MG63 (cell line): ENCODE data around the gene CLEC16A. TPM values are rescaled to one million over a fixed set of nuclear protein-coding genes. Genes with fewer than 3 reads are reported as not detected.

Experiments
- DNase-seq: peaks from one replicate; pipeline ENCODE4 v3.0.0-alpha.2; 2020
- H3K27me3 ChIP-seq: fragments of 250-450 bp; sonication (Bioruptor Pico); 2 replicates; pipeline ENCODE4 v1.5.1; 2020; ENCODE audit warnings: mild to moderate bottlenecking, moderate library complexity
- H3K36me3 ChIP-seq: fragments of 250-450 bp; sonication (Bioruptor Pico); 2 replicates; pipeline ENCODE4 v1.5.1; 2020; ENCODE audit warnings: mild to moderate bottlenecking, moderate library complexity
- H3K4me3 ChIP-seq: fragments of 250-450 bp; sonication (Bioruptor Pico); 2 replicates; pipeline ENCODE4 v1.5.1; 2020; ENCODE audit warnings: mild to moderate bottlenecking, moderate library complexity
- H3K9me3 ChIP-seq: fragments of 250-450 bp; sonication (Bioruptor Pico); 2 replicates; pipeline ENCODE4 v1.5.1; 2020; ENCODE audit warnings: mild to moderate bottlenecking, moderate library complexity
- total RNA-seq: library from RNA; depleted of rRNA; stranded (reverse); fragments of >200 nt; shearing (Covaris generic); gene quantifications from 2 replicates; pipeline ENCODE4 v1.2.3, GENCODE V29; 2014; ENCODE audit warnings: low replicate concordance

The CLEC16A gene
- total RNA-seq, 1 experiment from 2014 or later: 11.5 TPM

- peaks cover 8% of the 10 kb centered on the region for H3K9me3 ChIP-seq
- no peaks in the 10 kb centered on the region for H3K27me3 ChIP-seq
- H3K4me3 ChIP-seq: no peak overlapping the region
- H3K36me3 ChIP-seq: no peaks in the 10 kb centered on the region; the same call in 1 of the 2 replicates
- DNase-seq: no peak
These were observed 162.4 kb downstream of the CLEC16A start for GRCh38 chr16:11106726-11107125.

- peak; percentile 75 for DNase-seq
- H3K27me3 ChIP-seq: no peaks in the 10 kb centered on the region
- H3K4me3 ChIP-seq: no peak overlapping the region
- H3K9me3 ChIP-seq: peaks cover 8% of the 10 kb centered on the region
- H3K36me3 ChIP-seq: no peaks in the 10 kb centered on the region; the same call in 1 of the 2 replicates
These were observed 163.6 kb downstream of the CLEC16A start for GRCh38 chr16:11107780-11108465.

- Histone ChIP-seq H3K9me3 (peaks cover 8% of the 10 kb centered on the region), H3K27me3 (no peaks in the 10 kb centered on the region), H3K4me3 (no peak overlapping the region), H3K36me3 (no peaks in the 10 kb centered on the region; the same call in 1 of the 2 replicates)
- DNase-seq: no peak
These were observed 164.1 kb downstream of the CLEC16A start for GRCh38 chr16:11108466-11108805.

GRCh38 chr16:11109566-11109965 lies 165.2 kb downstream of the CLEC16A start:
- no peak for DNase-seq
- Histone ChIP-seq H3K27me3 (no peaks in the 10 kb centered on the region), H3K4me3 (no peak overlapping the region), H3K9me3 (peaks cover 8% of the 10 kb centered on the region), H3K36me3 (no peaks in the 10 kb centered on the region; the same call in 1 of the 2 replicates)

GRCh38 chr16:11111150-11111549 lies 166.8 kb downstream of the CLEC16A start:
- no peaks in the 10 kb centered on the region for H3K27me3 ChIP-seq
- no peaks in the 10 kb centered on the region; the same call in 1 of the 2 replicates for H3K36me3 ChIP-seq
- no peak overlapping the region for H3K4me3 ChIP-seq
- peaks cover 8% of the 10 kb centered on the region for H3K9me3 ChIP-seq
- no peak for DNase-seq

GRCh38 chr16:11111856-11112634 lies 167.7 kb downstream of the CLEC16A start:
- no peak overlapping the region for H3K4me3 ChIP-seq
- no peaks in the 10 kb centered on the region for H3K27me3 ChIP-seq
- H3K9me3 ChIP-seq: peaks cover 8% of the 10 kb centered on the region
- no peaks in the 10 kb centered on the region; the same call in 1 of the 2 replicates for H3K36me3 ChIP-seq
- no peak for DNase-seq

- H3K36me3 ChIP-seq: no peaks in the 10 kb centered on the region; the same call in 1 of the 2 replicates
- H3K9me3 ChIP-seq: peaks cover 8% of the 10 kb centered on the region
- no peak overlapping the region for H3K4me3 ChIP-seq
- no peak for DNase-seq
- no peaks in the 10 kb centered on the region for H3K27me3 ChIP-seq
These were observed 168.5 kb downstream of the CLEC16A start for GRCh38 chr16:11112723-11113348.

GRCh38 chr16:11114366-11115164 lies 170.2 kb downstream of the CLEC16A start:
- H3K4me3 ChIP-seq: no peak overlapping the region
- peaks cover 8% of the 10 kb centered on the region for H3K9me3 ChIP-seq
- DNase-seq: no peak
- H3K36me3 ChIP-seq: no peaks in the 10 kb centered on the region; the same call in 1 of the 2 replicates
- no peaks in the 10 kb centered on the region for H3K27me3 ChIP-seq

GRCh38 chr16:11117576-11118211 lies 173.3 kb downstream of the CLEC16A start:
- H3K27me3 ChIP-seq: no peaks in the 10 kb centered on the region
- H3K36me3 ChIP-seq: peaks cover 9% of the 10 kb centered on the region
- no peaks in the 10 kb centered on the region for H3K9me3 ChIP-seq
- DNase-seq: no peak
- H3K4me3 ChIP-seq: no peak overlapping the region

GRCh38 chr16:11118479-11118878 lies 174.1 kb downstream of the CLEC16A start:
- DNase-seq: no peak
- Histone ChIP-seq H3K4me3 (no peak overlapping the region), H3K9me3 (no peaks in the 10 kb centered on the region), H3K27me3 (no peaks in the 10 kb centered on the region), H3K36me3 (peaks cover 9% of the 10 kb centered on the region)

GRCh38 chr16:11121083-11121608 lies 176.8 kb downstream of the CLEC16A start:
- no peak for DNase-seq
- Histone ChIP-seq H3K36me3 (peaks cover 25% of the 10 kb centered on the region), H3K9me3 (no peaks in the 10 kb centered on the region), H3K27me3 (no peaks in the 10 kb centered on the region), H3K4me3 (no peak overlapping the region)

GRCh38 chr16:11121914-11122692 lies 177.7 kb downstream of the CLEC16A start:
- H3K27me3 ChIP-seq: no peaks in the 10 kb centered on the region
- DNase-seq: no peak

GRCh38 chr16:11123666-11124065 lies 179.3 kb downstream of the CLEC16A start:
- peaks cover 26% of the 10 kb centered on the region for H3K36me3 ChIP-seq
- no peak overlapping the region for H3K4me3 ChIP-seq
- no peak for DNase-seq
- no peaks in the 10 kb centered on the region for H3K9me3 ChIP-seq
- no peaks in the 10 kb centered on the region for H3K27me3 ChIP-seq

More at GRCh38 chr16:11121914-11122692, 177.7 kb downstream of the CLEC16A start:
- no peak overlapping the region for H3K4me3 ChIP-seq
- H3K36me3 ChIP-seq: peaks cover 26% of the 10 kb centered on the region
- H3K9me3 ChIP-seq: no peaks in the 10 kb centered on the region

- no peaks in the 10 kb centered on the region for H3K9me3 ChIP-seq
- peaks cover 24% of the 10 kb centered on the region for H3K36me3 ChIP-seq
- H3K4me3 ChIP-seq: no peak overlapping the region
- DNase-seq: no peak
- no peaks in the 10 kb centered on the region for H3K27me3 ChIP-seq
These were observed 181.6 kb downstream of the CLEC16A start for GRCh38 chr16:11125936-11126335.

GRCh38 chr16:11126399-11127054 lies 182.2 kb downstream of the CLEC16A start:
- no peak for DNase-seq
- no peak overlapping the region for H3K4me3 ChIP-seq
- no peaks in the 10 kb centered on the region for H3K9me3 ChIP-seq
- H3K27me3 ChIP-seq: no peaks in the 10 kb centered on the region
- H3K36me3 ChIP-seq: peaks cover 22% of the 10 kb centered on the region
